Loucy (cell line): ENCODE data around the gene MUC5AC.
"Not testable (repeated sequence)": the region's sequence is repeated elsewhere in the genome, so short reads cannot be mapped to it uniquely, and the experiment has no call there.

Experiments used
- H2AFZ ChIP-seq: fragments of 200-600 bp; sonication (generic); 2 replicates; pipeline ENCODE4 v1.6.0; 2016; ENCODE audit warnings: antibody characterized with exemption, mild to moderate bottlenecking, low read length, moderate library complexity
- H3F3A ChIP-seq: fragments of 200-600 bp; 2 replicates; pipeline ENCODE4 v1.6.0; 2016; ENCODE audit warnings: antibody characterized with exemption, low read depth, mild to moderate bottlenecking
- H3K27me3 ChIP-seq: fragments of 200-600 bp; sonication (generic); 2 replicates; pipeline ENCODE4 v1.6.1; 2014; ENCODE audit warnings: low read length, mild to moderate bottlenecking; ENCODE audit not compliant: insufficient read depth, poor library complexity, severe bottlenecking
- H3K36me3 ChIP-seq: fragments of 200-600 bp; sonication (generic); 2 replicates; pipeline ENCODE4 v1.6.1; 2016; ENCODE audit warnings: low read length; ENCODE audit not compliant: insufficient read depth
- H3K4me1 ChIP-seq: fragments of 200-600 bp; sonication (generic); 2 replicates; pipeline ENCODE4 v1.5.1; 2014; ENCODE audit warnings: low read length, mild to moderate bottlenecking; ENCODE audit not compliant: insufficient read depth, poor library complexity, severe bottlenecking
- H3K4me2 ChIP-seq: fragments of 200-600 bp; sonication (generic); 2 replicates; pipeline ENCODE4 v1.6.0; 2014; ENCODE audit warnings: antibody characterized with exemption, low read length, low read depth, mild to moderate bottlenecking; ENCODE audit not compliant: poor library complexity, severe bottlenecking
- H3K4me3 ChIP-seq: fragments of 200-600 bp; sonication (generic); 2 replicates; pipeline ENCODE4 v1.5.1; 2014; ENCODE audit warnings: low read length, mild to moderate bottlenecking, mixed read lengths; ENCODE audit not compliant: poor library complexity, severe bottlenecking
- H3K79me2 ChIP-seq: fragments of 200-600 bp; sonication (generic); 2 replicates; pipeline ENCODE4 v1.6.1; 2014; ENCODE audit warnings: low read length; ENCODE audit not compliant: insufficient read depth
- H3K9ac ChIP-seq: fragments of 200-600 bp; sonication (generic); 2 replicates; pipeline ENCODE4 v1.6.0; 2014; ENCODE audit warnings: mild to moderate bottlenecking, low read depth, low read length, moderate library complexity; ENCODE audit not compliant: poor library complexity, severe bottlenecking
- H3K9me2 ChIP-seq: fragments of 200-600 bp; sonication (generic); replicated peaks from 2 replicates; pipeline ENCODE4 v1.6.1; 2016; ENCODE audit warnings: low read depth, low read length, mixed read lengths
- H3K9me3 ChIP-seq: fragments of 200-600 bp; sonication (generic); 2 replicates; pipeline ENCODE4 v1.6.1; 2014; ENCODE audit warnings: mild to moderate bottlenecking, antibody characterized with exemption, low read length, low read depth; ENCODE audit not compliant: insufficient read depth
- H4K20me1 ChIP-seq: fragments of 200-600 bp; sonication (generic); 2 replicates; pipeline ENCODE4 v1.6.0; 2014; ENCODE audit warnings: antibody characterized with exemption, low read length, mild to moderate bottlenecking; ENCODE audit not compliant: insufficient read depth, poor library complexity, severe bottlenecking
- CTCF ChIP-seq: fragments of 200-600 bp; sonication (generic); conservative IDR thresholded peaks from 2 replicates; pipeline ENCODE4 v1.5.1; 2014; ENCODE audit warnings: mild to moderate bottlenecking, antibody characterized with exemption, low read length
- EZH2phosphoT487 ChIP-seq: fragments of 200-600 bp; IDR thresholded peaks from 2 replicates; pipeline ENCODE4 v1.6.1; 2018; ENCODE audit warnings: antibody characterized with exemption, mild to moderate bottlenecking, moderate library complexity, borderline replicate concordance

The MUC5AC gene

DNA sequence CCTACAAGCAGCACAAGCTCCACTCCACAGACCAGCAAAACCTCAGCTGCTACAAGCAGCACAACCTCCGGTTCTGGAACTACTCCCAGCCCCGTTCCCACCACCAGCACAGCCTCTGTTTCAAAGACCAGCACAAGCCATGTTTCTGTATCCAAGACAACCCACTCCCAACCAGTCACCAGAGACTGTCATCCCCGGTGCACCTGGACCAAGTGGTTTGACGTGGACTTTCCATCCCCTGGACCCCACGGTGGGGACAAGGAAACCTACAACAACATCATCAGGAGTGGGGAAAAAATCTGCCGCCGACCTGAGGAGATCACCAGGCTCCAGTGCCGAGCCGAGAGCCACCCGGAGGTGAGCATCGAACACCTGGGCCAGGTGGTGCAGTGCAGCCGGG is 32.1 kb downstream of the MUC5AC start:
- not testable (repeated sequence) for H3K79me2 ChIP-seq, H3K9ac ChIP-seq, H3K4me1 ChIP-seq, H3K4me2 ChIP-seq, H3K4me3 ChIP-seq, H3K9me2 ChIP-seq, H3K36me3 ChIP-seq, H3F3A ChIP-seq, H3K27me3 ChIP-seq, H2AFZ ChIP-seq, H4K20me1 ChIP-seq, H3K9me3 ChIP-seq

DNA sequence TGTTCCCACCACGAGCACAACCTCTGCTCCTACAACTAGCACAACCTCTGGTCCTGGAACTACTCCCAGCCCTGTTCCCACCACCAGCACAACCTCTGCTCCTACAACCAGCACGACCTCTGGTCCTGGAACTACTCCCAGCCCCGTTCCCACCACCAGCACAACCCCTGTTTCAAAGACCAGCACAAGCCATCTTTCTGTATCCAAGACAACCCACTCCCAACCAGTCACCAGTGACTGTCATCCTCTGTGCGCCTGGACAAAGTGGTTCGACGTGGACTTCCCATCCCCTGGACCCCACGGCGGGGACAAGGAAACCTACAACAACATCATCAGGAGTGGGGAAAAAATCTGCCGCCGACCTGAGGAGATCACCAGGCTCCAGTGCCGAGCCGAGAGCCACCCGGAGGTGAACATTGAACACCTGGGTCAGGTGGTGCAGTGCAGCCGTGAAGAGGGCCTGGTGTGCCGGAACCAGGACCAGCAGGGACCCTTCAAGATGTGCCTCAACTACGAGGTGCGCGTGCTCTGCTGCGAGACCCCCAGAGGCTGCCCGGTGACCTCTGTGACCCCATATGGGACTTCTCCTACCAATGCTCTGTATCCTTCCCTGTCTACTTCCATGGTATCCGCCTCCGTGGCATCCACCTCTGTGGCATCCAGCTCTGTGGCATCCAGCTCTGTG is 34.2 kb downstream of the MUC5AC start:
- not testable (repeated sequence) for H3F3A ChIP-seq, H3K27me3 ChIP-seq, H3K79me2 ChIP-seq, H3K4me1 ChIP-seq, H3K9ac ChIP-seq, H3K9me2 ChIP-seq, H2AFZ ChIP-seq, H3K4me2 ChIP-seq, H4K20me1 ChIP-seq, H3K36me3 ChIP-seq, H3K4me3 ChIP-seq, H3K9me3 ChIP-seq

DNA sequence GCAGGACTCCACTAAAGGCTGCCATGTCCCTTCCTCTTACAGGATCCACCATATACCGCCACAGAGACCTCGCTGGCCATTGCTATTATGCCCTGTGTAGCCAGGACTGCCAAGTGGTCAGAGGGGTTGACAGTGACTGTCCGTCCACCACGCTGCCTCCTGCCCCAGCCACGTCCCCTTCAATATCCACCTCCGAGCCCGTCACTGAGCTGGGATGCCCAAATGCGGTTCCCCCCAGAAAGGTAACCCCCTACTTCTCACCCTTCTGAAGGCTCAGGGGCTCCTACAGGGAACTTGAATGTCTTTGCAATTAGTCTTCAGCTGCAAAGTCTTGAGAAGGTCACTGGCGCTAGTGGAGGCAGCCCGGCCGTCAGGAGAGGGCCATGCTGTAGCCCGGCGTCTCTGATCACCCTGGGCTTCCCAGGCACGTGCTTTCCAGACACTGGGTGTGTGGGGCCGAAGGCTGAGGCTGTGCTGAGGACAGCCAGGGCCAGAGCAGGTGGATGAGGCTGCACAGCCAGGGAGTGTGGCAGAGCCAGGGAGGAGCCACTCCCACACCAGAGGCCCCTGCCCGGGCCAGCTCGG is 35.1 kb downstream of the MUC5AC start:
- TF ChIP-seq CTCF (no peak), EZH2phosphoT487 (no peak)
- Histone ChIP-seq H3F3A (no peaks in the 10 kb centered on the region), H4K20me1 (no peaks in the 10 kb centered on the region), H3K36me3 (no peaks in the 10 kb centered on the region), H3K4me3 (no peak overlapping the region), H3K9me2 (no peaks in the 10 kb centered on the region), H3K79me2 (no peaks in the 10 kb centered on the region), H2AFZ (no peak overlapping the region), H3K9ac (no peak overlapping the region), H3K4me1 (no peaks in the 10 kb centered on the region), H3K4me2 (no peak overlapping the region), H3K27me3 (no peaks in the 10 kb centered on the region), H3K9me3 (no peaks in the 10 kb centered on the region; the same call in 1 of the 2 replicates)

DNA sequence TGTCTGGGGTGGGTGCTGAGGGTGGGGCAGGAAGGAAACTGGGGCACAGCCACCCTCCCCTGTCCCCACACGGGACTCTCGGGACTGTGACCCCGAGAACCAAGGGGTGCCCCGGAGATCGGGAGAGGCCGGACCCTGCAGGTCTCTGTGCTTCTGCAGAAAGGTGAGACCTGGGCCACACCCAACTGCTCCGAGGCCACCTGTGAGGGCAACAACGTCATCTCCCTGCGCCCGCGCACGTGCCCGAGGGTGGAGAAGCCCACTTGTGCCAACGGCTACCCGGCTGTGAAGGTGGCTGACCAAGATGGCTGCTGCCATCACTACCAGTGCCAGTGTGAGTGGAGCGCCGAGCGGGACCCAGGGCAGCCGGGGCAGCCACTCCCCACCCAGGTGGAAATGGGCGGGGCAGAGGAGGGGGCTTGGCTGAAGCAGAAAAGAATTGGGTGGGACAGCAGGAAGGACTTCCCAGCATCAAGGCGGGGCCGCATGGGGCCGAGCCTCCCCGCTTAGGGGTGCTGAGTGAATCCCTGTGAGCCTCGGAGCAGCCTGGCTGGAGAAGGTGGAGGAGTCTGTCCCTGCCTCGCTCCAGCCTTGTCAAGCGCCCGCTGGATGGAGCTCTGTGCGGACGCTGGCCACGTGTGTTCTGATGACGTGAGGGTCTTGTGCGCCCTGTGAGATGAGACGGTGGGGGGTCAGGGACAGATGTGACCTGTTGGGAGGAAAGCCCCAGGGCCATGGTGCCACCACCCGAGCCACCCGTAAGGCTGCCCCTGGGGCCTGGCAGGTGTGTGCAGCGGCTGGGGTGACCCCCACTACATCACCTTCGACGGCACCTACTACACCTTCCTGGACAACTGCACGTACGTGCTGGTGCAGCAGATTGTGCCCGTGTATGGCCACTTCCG is 35.8 kb downstream of the MUC5AC start:
- H3K4me1 ChIP-seq, result no peaks in the 10 kb centered on the region
- H3K27me3 ChIP-seq, result no peaks in the 10 kb centered on the region
- H3K9ac ChIP-seq, result no peak overlapping the region
- no peaks in the 10 kb centered on the region for H4K20me1 ChIP-seq
- H3K4me3 ChIP-seq, result no peak overlapping the region
- no peaks in the 10 kb centered on the region for H3F3A ChIP-seq
- no peaks in the 10 kb centered on the region for H3K79me2 ChIP-seq
- H2AFZ ChIP-seq, result no peak overlapping the region
- H3K36me3 ChIP-seq, result no peaks in the 10 kb centered on the region
- no peak overlapping the region for H3K4me2 ChIP-seq
- no peaks in the 10 kb centered on the region for H3K9me2 ChIP-seq
- TF ChIP-seq EZH2phosphoT487 (no peak), CTCF (no peak)
- H3K9me3 ChIP-seq, result no peaks in the 10 kb centered on the region; the same call in 1 of the 2 replicates
